NCI-H226 (cell line): ENCODE results near the gene USP36.
"Not testable (repeated sequence)": the region's sequence is repeated elsewhere in the genome, so short reads cannot be mapped to it uniquely, and the experiment has no call there.

Source experiments
- DNase-seq: peaks from one replicate; pipeline ENCODE4 v3.0.0-alpha.2; 2015

The USP36 gene

DNA sequence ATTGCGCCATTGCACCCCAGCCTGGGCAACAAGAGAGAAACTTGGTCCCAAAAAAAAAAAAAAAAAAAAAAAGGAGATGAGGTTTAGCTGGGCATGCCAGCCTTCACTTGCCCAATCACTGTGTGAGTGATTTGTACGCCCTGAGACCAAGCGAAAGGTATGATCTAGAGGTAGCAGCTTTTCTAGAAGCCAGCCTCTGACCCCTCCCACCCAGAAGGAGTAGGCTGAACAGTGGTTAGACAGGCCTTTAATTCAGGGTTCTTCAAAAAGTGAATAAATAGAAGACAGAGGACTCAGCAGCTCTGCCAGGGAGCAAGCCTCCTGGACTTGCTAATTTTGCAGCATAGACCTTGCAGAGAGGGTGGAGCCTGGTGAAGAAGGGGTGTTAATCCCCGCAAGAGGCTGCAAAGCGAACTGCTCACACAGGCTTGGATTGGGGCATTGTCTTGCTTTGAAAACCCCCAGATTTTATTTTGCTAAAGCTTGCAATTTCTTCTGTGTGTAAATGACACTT, 51.4 kb downstream of the USP36 start:
- DNase-seq = no peak

DNA sequence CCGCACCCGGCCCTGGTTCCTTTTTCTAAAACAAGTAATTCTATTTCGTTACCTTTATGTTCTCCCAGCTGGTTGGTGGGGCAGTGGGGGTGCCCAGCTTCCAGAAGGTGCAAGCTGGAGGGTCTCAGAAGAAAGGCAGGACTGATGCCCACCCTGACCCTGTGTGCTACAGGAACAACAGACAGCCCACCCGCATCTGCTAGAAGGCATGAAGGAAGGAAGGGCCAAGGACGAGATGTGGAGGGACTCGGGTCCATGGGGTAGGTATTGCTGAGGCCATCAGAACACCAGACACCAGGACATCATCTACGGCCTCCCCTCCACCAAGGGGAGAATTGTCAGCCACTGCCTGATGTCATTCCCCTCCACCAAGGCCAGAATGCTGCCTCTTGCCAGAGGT, 52.2 kb downstream of the USP36 start:
- no peak for DNase-seq

DNA sequence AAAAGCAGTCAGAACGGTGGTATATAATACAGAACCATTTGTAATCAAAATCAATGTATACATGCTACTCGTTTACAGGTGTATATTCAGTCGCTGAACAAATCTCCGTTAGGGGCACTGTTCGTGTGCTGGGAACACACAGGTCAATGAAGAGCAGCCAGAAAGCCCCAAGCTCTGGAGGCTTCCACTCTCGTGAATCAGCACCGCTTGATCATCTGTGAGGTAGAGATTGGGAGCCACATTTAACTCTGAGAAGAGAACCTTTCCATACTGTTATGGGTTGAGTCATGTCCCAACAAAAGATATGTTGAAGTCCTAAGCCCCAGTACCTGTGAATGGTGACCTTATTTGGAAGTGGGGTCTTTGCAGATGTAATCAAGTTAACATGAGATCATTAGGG, 53.2 kb downstream of the USP36 start:
- DNase-seq = no peak

DNA sequence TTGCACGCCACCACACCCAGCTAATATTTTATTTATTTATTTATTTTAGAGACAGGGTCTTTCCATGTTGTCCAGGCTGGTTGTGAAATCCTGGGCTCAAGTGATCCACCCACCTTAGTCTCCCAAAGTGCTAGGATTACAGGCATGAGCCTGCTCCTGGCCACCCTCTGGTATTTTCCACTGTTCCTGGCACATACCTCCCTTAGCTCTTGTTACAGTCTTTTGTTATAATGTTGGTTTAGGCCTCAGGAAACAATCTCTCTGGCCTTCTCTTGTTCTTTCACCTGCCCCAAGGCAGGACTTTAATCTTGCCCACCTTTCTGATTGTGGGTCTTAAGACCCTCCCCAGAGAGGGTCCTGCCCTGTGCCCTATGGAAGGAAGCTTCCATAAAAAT, 55.0 kb downstream of the USP36 start:
- DNase-seq = no peak

DNA sequence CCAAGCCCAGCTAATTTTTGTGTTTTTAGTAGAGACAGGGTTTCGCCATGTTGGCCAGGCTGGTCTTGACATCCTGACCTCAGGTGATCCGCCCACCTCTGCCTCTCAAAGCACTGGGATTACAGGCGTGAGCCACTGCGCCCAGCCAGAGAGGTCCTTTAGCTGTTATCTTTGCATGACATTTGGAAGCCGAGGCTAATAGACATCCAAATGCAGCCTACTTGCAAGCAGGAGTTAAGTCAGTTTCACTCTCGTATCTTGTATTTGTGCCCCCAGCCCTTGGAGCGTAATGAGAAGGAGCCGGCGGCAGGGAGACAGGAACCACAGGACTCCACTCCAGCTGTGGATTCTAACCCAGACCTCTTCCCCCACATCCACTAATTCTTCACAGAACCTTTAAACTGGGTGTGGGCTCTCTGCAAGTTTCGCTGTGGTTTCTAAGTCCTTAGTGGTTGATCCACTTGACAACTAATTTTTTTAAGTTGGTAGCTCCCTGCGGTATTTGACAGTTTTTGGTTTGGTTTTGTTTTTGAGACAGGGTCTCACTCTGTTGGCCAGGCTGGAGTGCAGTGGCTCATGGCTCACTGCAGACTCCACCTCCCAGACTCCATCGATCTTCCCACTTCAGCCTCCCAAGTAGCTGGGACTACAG, 55.5 kb downstream of the USP36 start:
- DNase-seq = no peak

DNA sequence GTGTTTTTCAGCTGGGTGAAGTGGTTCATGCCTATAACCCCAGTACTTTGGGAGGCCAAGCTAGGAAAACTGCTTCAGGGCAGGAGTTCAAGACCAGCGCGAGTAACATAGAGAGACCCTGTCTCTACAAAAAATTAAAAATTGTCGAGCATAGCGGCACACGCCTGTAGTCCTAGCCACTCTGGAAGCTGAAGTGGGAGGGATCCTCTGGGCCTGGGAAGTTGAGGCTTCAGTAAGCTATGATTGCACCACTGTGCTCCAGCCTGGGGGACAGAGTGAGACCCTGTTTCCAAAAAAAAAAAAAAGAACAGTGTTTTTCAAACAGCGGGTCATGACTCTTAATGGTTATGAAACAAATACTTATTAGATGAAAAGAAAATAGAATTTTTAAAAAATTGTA, 56.3 kb downstream of the USP36 start:
- no peak for DNase-seq

DNA sequence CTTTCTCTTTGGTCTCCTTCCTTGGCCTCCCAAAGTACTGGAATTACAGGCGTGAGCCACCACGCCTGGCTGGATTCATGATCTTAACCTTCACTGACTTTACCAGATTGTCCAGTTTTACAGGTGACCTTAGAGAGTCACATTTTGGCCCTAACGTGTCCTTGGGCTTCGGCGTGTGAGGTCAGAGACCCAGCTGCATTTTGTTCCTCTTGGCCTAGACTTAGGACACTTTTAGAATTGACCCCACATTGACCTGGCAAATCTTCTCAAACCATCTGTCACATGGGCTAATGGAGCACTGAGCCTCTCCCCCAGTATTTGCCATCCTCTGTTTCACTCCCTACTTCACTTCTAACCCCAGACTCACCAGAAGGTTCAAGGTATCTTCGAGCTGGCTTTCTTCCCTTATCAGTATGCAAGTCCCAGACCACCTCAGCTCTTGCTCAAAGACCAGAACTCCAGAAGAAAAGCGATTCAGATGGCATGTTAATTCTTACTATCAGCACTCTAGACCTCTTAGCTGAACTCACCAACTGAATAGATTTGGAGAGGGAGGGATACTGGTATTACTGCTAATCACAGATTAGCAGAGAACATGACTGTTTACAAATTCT, 56.8 kb downstream of the USP36 start:
- no peak for DNase-seq

DNA sequence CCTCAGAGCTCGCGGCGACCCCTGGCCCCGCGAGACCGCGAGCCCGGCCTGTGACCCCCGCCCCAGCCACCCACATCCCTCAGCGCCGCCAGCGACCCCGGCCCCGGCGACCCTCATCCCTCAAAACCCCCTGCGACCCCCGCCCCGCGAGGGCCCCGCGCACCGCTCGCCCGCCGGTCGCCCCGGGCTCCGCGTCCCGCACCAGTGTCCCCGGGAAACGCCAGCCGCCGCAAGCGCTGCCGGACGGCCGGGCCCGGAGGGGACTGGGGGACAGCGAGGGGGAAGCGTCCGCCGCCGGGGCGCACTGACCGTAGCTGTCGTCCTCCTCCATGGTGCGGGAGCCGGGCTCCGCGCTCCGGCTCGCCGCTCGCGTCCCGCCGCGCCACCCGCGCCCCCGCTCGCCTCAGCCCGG, 58.7 kb downstream of the USP36 start, which contains the start of gene CYTH1:
Gene CYTH1 (minus strand): TSS at position 381 of the 412 bp plus-strand sequence. CDS start 50 bp downstream, at position 331.
- DNase-seq = no peak

DNA sequence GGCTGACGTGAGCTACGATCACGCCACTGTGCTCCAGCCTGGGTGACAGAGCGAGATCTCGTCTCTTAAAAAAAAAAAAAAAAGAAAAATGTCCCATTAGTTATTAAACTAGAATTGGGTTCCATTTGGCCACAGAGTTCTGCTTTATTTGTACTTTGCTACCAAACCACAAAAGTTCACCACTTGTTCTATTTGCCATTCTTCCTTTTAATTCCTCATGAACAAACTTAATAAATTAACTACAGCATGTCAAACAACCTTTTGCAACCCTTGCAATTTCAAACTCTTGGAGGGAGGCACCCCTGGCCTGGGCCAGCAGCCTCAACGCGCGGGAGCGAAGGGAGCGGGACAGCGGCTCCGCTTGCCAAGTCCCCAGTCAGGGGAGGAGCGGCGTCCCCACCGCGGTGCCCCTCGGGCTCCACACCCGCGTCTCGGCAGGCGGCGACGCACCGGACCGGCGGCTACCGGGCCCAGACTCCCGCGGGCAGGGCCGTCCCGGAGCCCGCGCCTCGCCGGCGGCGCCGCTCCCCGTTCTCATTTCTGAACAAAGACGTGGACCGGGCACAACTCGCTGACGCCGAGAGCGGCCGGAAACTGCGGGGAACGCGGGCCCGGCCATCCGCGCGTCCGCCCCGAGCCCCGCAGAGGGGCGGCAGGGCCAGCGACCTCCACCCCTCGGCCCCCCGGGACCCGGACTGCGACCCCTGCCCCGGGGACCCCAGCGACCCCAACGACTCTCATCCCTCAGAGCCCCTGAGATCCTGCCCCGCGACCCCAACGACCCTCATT, 59.3 kb downstream of the USP36 start:
- no peak for DNase-seq

DNA sequence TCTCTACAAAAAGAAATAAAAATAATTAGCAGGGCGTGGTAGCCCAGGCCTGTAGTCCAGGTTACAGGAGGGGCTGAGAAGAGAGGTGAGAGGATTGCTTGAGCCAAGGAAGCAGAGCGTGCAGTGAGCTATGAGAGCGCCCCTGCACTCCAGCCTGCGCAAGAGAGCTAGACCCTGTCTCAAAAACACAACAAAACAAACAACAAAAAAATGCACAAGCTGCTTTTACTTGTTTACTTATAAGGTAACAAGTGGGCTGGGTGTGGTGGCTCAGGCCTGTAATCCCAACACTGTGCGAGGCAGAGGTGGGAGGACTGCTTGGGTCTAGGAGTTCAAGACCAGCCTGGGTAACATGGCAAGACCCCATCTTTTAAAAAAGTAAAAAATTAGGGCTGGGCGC, 60.3 kb downstream of the USP36 start:
- no peak for DNase-seq

DNA sequence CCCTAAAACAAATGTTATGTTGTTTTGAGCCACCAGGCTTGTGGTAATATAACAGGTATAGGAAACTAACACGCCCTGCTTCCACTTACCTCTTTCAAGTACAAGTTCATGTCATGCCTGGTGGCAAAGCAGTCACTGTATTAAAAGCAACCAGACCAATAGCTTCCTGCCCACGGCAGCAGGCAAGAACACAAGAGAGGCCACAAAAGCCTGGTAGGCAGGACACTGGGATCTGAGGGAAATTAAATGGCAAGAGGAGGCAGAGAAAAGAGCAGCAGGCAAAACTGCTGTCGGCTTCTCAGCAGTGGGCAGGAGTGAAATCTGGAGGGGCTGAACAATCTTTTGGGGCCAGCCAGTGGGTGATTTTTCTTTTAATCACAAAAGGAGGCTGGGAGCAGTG, 60.8 kb downstream of the USP36 start:
- DNase-seq = no peak

DNA sequence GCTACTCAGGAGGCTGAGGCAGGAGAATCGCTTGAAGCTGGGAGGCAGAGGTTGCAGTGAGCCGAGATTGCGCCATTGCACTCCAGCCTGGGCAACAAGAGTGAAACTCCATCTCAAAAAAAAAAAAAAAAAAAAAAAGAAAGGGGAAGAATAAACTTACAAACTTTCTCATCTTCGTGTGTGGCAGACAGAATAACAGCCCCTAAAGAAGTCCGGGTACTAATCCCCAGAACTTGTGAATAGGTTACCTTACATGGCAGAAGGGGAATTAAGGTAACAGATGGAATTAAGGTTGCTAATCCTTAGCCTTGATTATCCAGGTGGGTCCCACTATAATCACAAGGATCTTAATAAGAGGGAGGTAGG, 61.3 kb downstream of the USP36 start:
- DNase-seq = not testable (repeated sequence)

DNA sequence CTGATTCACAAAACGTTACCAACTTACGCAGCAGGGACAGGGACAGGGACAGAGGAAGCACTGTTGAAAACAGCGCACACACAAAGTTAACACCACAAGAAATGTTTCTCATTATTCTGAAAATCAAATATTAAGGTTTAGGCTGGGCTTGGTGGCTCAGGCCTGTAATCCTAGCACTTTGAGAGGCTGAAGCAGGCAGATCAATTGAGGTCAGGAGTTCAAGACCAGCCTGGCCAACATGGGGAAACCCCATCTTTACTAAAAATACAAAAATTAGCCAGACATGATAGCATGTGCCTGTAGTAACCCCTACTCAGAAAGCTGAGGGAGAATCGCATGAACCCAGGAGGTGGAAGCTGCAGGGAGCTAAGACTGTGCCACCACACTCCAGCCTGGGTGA, 62.7 kb downstream of the USP36 start:
- no peak for DNase-seq

DNA sequence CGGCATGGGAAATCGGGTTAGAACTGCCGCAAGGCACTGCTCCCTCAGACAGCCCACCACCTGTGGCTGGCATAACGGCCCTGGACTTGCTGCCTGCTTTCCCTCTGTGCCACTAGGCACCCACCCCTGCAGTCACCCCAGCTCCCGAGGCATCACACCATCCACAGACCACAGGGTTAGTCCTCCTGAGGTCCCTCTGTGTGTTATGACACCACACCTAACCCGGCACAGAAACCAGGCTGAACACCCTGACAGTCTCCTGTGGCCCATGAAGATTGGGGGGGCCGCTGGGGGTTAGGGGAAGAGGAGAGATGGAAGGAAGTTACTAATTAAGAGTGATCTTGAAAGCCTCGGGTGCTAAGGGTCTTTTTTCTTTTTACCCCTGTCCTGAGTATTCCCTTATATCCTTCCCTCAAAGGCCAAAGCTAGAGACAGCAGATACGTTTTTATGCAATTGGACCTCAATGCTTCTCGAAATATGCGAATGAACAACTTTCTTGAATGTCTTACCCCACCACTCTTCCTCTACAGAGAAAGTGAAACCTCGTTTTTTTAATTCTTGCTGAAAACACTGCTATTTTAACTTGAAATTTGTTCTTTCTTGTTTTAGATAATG, 65.5 kb downstream of the USP36 start:
- DNase-seq = no peak

DNA sequence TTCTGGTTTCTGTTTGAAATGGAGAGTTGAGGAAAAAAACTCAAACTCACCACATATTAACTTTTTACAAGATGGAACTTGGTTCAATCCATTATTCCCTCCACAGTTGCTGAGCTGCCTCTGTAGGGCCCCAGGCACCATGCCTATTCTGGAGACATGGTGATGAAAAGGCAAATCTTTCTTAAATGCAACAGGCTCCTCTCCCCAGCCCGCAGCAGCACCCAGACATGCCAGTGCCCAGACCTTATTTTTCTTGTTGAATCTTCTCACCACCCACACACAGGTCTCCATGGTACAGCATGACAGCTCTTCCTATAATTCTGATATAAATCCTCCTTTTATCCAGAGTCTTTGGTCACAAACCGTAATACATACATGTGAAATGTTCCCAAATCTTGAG, 66.2 kb downstream of the USP36 start:
- DNase-seq = no peak

DNA sequence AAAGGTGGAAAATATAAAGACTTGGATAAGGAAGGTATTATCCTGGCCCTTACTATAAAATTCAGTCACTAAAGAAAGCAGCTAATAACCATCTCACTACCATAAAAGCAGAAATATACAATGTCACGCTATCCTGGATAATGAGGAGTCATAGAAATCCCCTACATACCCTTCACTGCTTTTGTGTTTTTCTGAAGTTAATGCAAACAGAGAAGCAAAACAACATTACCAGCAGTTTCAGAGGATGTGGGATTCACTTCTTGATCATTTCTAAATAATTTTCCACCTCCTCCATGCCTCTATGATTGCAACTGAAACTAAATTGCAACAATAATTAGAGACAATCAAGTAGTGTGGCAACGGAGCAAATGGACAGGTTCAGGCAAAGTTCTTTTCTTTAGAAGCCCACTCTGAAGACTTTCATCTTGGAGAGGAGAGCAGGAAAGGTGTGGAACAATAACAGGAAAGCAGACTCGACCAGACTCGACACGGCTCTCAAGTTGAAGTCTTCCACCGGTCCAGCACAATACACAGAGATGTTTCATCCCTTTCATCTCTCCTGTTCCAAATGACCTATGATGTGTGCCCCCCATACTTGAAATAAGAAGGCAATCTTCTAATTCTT, 68.7 kb downstream of the USP36 start:
- DNase-seq = no peak

DNA sequence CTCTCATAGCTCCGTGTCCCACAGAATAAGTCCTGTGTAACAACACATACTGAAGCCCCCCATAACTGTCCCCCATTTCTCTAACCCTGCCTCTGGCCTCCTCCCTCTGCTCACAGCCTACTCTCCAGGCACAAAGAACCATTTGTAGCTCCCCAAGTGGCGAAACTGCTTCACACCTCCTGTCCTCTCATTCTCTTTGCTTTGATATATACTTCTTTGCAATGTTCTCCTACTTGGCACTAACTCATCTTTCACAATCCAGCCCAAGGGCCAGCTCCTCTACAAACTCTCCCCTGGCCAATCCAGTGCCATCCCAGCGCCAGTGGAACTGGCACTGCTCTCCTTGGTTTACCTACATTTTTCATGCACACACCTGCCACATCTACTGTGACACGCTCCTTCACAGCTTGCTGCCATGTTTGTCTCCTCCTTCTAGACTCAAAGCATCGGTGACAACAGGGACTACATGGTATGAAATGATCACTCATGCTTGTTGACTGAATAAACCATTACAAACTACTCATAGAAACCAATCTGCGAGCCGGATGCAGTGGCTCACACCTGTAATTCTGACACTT, 71.3 kb downstream of the USP36 start:
- DNase-seq = no peak

DNA sequence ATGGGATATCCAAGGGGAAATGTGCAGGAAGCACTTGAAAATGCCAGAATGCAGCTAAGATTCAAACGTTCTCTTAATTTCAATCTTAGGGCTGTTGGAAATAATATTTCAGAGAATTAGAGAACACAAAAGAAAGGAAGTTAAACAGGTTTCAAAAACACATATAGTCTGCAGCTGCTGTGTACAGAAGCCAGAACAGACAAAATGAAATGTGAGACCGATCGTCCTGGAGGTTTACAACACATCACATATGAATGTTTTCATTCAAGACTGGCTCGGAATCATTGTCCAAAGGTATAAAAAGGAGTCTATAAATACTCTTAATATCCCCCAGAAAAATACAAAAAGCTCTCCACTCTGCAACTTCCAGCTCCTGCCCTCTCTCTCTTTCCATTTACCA, 72.8 kb downstream of the USP36 start:
- no peak for DNase-seq

DNA sequence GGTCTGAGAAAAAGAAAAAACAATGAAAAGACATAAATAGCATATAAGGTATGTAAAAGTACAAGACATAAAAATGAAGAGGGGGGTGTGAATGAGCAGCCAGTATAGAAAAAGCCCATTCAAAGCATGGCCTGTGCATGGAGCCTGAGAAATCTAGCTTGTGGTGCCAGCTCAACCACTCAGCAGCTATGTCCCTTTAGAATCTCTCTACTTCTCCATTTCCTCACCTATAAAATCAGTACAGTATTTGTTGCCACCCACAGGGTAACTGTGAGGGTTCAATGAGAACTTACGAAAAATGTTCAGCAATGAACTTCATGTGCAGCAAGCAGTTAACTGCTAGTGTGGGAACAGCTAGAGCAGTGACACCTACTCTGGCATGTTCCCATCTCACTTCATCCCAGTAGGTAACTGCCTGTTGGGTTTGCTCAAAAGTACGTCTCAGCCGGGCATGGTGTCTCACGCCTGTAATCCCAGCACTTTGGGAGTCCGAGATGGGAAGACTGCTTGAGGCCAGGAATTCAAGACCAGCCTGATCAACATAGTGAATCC, 73.8 kb downstream of the USP36 start:
- DNase-seq = no peak

DNA sequence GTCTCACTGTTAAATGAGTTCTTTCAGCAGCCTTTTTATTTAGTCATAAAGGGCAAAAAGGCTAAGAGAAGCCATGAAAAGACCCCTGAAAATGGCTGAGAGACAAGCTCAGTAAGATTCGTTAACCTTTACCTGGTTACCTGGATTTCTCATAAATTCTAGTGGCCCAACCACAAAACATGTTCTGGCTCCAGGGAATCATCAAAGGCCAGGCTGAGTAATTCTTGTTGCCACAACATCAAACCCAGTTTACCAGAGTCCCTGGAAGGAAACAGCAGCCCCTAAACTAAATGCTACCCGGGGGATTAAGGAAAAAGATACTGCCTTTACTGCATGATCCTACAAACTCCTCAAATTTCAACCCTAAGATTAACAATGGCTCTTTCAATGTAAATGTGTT, 74.4 kb downstream of the USP36 start:
- DNase-seq = no peak

DNA sequence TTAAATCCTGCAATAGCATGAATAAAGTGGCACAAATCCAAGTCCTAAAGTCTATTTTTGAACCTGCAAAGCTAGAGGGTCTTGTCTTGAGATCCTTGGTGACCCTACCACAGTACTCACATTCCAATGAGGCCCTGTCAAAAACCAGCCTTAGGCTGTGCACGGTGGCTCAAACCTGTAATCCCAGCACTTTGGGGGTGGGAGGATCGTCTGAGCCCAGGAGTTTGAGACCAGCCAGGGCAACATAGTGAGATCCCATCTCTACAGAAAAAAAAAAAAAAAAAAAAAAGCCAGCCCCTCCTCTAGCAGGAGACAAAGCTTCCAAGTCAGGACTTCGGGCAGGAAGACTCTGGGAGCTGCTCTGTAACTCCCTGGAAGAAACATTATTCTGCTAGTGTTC, 74.8 kb downstream of the USP36 start:
- DNase-seq = no peak

DNA sequence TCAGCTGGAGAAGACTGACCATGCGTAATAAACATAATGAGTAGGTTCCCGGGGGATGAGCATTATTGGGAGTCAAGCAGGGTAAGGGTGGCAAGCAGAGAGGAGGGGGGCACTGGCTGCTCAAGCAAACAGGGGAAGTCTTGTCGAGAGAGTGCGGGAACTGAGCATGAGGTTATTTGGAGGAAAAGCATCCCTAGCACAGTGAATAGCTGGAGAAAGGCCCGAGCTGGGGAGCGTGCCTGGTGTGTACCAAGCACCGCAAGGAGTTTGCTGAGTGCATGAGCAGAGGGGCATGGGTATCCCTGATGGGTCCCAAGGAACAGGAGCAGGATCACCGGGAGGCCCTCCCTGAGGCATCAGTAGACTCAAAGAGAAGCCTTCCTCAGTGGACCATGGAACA, 75.7 kb downstream of the USP36 start:
- no peak for DNase-seq
